SK-N-SH (cell line): Measurements from ENCODE around the gene CLIC1. TPM values are rescaled to one million over a fixed set of nuclear protein-coding genes. Genes with fewer than 3 reads are reported as not detected.

Source experiments
- CTCF ChIA-PET: fragments of 300-600, 350-600 bp; formaldehyde crosslinking; extraction: SDS; loops from one replicate; lab custom pipeline; 2021; lab: Yijun Ruan, JAX
- POLR2A ChIA-PET: fragments of 350-600 bp; sonication (Branson Sonifier 250); formaldehyde crosslinking; extraction: SDS; loops from one replicate; lab custom pipeline; 2020; ENCODE audit warnings: antibody characterized with exemption, inconsistent platforms; lab: Yijun Ruan, JAX
- DNase-seq: peaks from one replicate; pipeline ENCODE4 v3.0.0; 2012
- H2AFZ ChIP-seq: fragments of 200-600 bp; sonication (generic); 2 replicates; pipeline ENCODE4 v1.8.1; 2016; ENCODE audit warnings: antibody characterized with exemption, mild to moderate bottlenecking, low read depth
- H3F3A ChIP-seq: fragments of 200-600 bp; sonication (generic); replicated peaks from 2 replicates; pipeline ENCODE3; 2016; ENCODE audit warnings: antibody characterized with exemption, mild to moderate bottlenecking; ENCODE audit not compliant: insufficient read depth
- H3K27ac ChIP-seq, 2 experiments: fragments of 200-500 bp in 1 of 2; fragments of 200-600 bp in 1 of 2; sonication (Bioruptor generic) in 1 of 2; sonication (generic), shearing (Covaris generic) in 1 of 2; 2 replicates each; pipeline versions ENCODE4 v1.5.1 to v1.6.1; 2014 to 2016; ENCODE audit warnings: low read depth in 2 of 2, inconsistent platforms in 1 of 2, low read length in 1 of 2, mild to moderate bottlenecking in 1 of 2, mixed read lengths in 1 of 2
- H3K27me3 ChIP-seq: fragments of 200-600 bp; sonication (generic), shearing (Covaris generic); 2 replicates; pipeline ENCODE4 v1.6.1; 2016; ENCODE audit warnings: mixed run types; ENCODE audit not compliant: insufficient read depth
- H3K36me3 ChIP-seq, 2 experiments: fragments of 200-500 bp in 1 of 2; fragments of 200-600 bp in 1 of 2; sonication (Bioruptor generic) in 1 of 2; sonication (generic) in 1 of 2; replicated peaks in 1 of 2; 2 replicates each; pipeline versions ENCODE3 to v1.5.1; 2014 to 2016; ENCODE audit warnings: low read length in 1 of 2, mild to moderate bottlenecking in 1 of 2; ENCODE audit not compliant: insufficient read depth in 2 of 2, control insufficient read depth in 1 of 2
- H3K4me1 ChIP-seq, 2 experiments: fragments of 200-500 bp in 1 of 2; fragments of 200-600 bp in 1 of 2; sonication (Bioruptor generic) in 1 of 2; sonication (generic), shearing (Covaris generic) in 1 of 2; 2 replicates each; pipeline versions ENCODE4 v1.5.1 to v1.6.1; 2014 to 2016; ENCODE audit warnings: low read depth in 1 of 2, low read length in 1 of 2, mixed run types in 1 of 2; ENCODE audit not compliant: insufficient read depth in 2 of 2, control insufficient read depth in 1 of 2
- H3K4me2 ChIP-seq: fragments of 200-600 bp; sonication (generic), shearing (Covaris generic); 2 replicates; pipeline ENCODE4 v1.6.1; 2017; ENCODE audit warnings: mixed run types
- H3K4me3 ChIP-seq, 2 experiments: fragments of 200-500 bp in 1 of 2; fragments of 200-600 bp in 1 of 2; sonication (Bioruptor generic) in 1 of 2; sonication (generic), shearing (Covaris generic) in 1 of 2; 2 replicates each; pipeline versions ENCODE4 v1.5.1 to v1.8.1; 2014 to 2016; ENCODE audit warnings: low read depth in 2 of 2, inconsistent platforms in 1 of 2, low read length in 1 of 2, mild to moderate bottlenecking in 1 of 2, mixed read lengths in 1 of 2, moderate library complexity in 1 of 2
- H3K79me2 ChIP-seq: fragments of 200-600 bp; sonication (generic); 2 replicates; pipeline ENCODE4 v1.8.1; 2017; ENCODE audit warnings: mild to moderate bottlenecking; ENCODE audit not compliant: insufficient read depth
- H3K9ac ChIP-seq: fragments of 200-600 bp; sonication (generic); 2 replicates; pipeline ENCODE4 v1.6.1; 2017; ENCODE audit warnings: mixed run types
- H3K9me2 ChIP-seq: fragments of 200-600 bp; sonication (generic); 2 replicates; pipeline ENCODE4 v1.6.1; 2017; ENCODE audit warnings: mixed run types
- H3K9me3 ChIP-seq: fragments of 200-600 bp; sonication (generic); 2 replicates; pipeline ENCODE4 v1.6.1; 2017; ENCODE audit warnings: mixed run types, mild to moderate bottlenecking, moderate library complexity
- H4K20me1 ChIP-seq: fragments of 200-600 bp; sonication (generic); 2 replicates; pipeline ENCODE4 v1.6.1; 2017; ENCODE audit warnings: mild to moderate bottlenecking, mixed run types; ENCODE audit not compliant: insufficient read depth
- ELF1 ChIP-seq: IDR thresholded peaks from 2 replicates; pipeline ENCODE4 v1.4.0; 2012
- EP300 ChIP-seq, 2 experiments: IDR thresholded peaks; 2 replicates each; pipeline versions ENCODE4 v1.4.0 to v1.6.1; 2012; ENCODE audit warnings: borderline replicate concordance in 1 of 2, low read depth in 1 of 2, low read length in 1 of 2
- EZH2phosphoT487 ChIP-seq: fragments of 200-600 bp; sonication (generic); IDR thresholded peaks from 2 replicates; pipeline ENCODE4 v1.6.1; 2017; ENCODE audit warnings: low read depth, mixed run types, mild to moderate bottlenecking, antibody characterized with exemption, moderate library complexity, borderline replicate concordance
- FOXJ3 ChIP-seq: sonication (generic); formaldehyde crosslinking; IDR thresholded peaks from 2 replicates; pipeline ENCODE4 v1.5.1; 2020; ENCODE audit warnings: mild to moderate bottlenecking, missing genetic modification reagents
- FOXM1 ChIP-seq: IDR thresholded peaks from 2 replicates; pipeline ENCODE4 v1.4.0; 2012; ENCODE audit warnings: low read depth, mild to moderate bottlenecking
- GABPA ChIP-seq: IDR thresholded peaks from 2 replicates; pipeline ENCODE4 v1.4.0; 2012; ENCODE audit warnings: low read depth, mild to moderate bottlenecking
- JUND ChIP-seq: IDR thresholded peaks from 2 replicates; pipeline ENCODE4 v1.4.0; 2012
- NFIC ChIP-seq: IDR thresholded peaks from 2 replicates; pipeline ENCODE4 v1.4.0; 2012; ENCODE audit warnings: borderline replicate concordance
- NRF1 ChIP-seq: IDR thresholded peaks from 2 replicates; pipeline ENCODE4 v1.6.1; 2012; ENCODE audit warnings: low read depth, mild to moderate bottlenecking, low read length
- RAD21 ChIP-seq: IDR thresholded peaks from 2 replicates; pipeline ENCODE4 v1.6.1; 2012; ENCODE audit warnings: mild to moderate bottlenecking, low read length
- REST ChIP-seq: IDR thresholded peaks from 2 replicates; pipeline ENCODE4 v1.6.1; 2012; ENCODE audit warnings: mild to moderate bottlenecking, low read depth, low read length, moderate library complexity
- RXRA ChIP-seq: IDR thresholded peaks from 2 replicates; pipeline ENCODE4 v1.4.0; 2012; ENCODE audit warnings: low read depth, mild to moderate bottlenecking, borderline replicate concordance
- SMC3 ChIP-seq: IDR thresholded peaks from 2 replicates; pipeline ENCODE4 v1.6.1; 2012; ENCODE audit warnings: low read depth, low read length, improper control_type of control experiment
- TCF12 ChIP-seq: IDR thresholded peaks from 2 replicates; pipeline ENCODE4 v1.4.0; 2012
- WGBS: methylation state at CpG from one replicate; pipeline ENCODE4 v1.1.6; 2017; ENCODE audit warnings: low lambda C conversion rate; 5-methylcytosine and 5-hydroxymethylcytosine counted together
- polyA plus RNA-seq, 3 experiments: library from polyadenylated mRNA; depleted of rRNA; stranded (reverse); fragments of >200 nt; gene quantifications; 2 replicates each; pipeline ENCODE4 v1.2.3, GENCODE V29; 2012
- TF ChIP-seq, protein P1 (sequence below): fragments of 150-350 bp; IDR thresholded peaks from 2 replicates; pipeline ENCODE4 v1.6.1; 2016; ENCODE audit warnings: mild to moderate bottlenecking, low read depth, low read length
- TF ChIP-seq, protein P2 (sequence below): IDR thresholded peaks from 2 replicates; pipeline ENCODE4 v1.4.0; 2012; ENCODE audit warnings: low read depth
- TF ChIP-seq, protein P3 (sequence below): IDR thresholded peaks from 2 replicates; pipeline ENCODE4 v1.4.0; 2012; ENCODE audit warnings: low read depth, borderline replicate concordance

Gene CLIC1
- polyA plus RNA-seq, 1 of the 3 experiments (the other 2 are of a cell fraction): 520 TPM

GRCh38 chr6:31781244-31782125 lies 45.2 kb upstream of the CLIC1 start:
- ChIA-PET POLR2A (no interaction called here), CTCF (interaction anchor here (1.5 to 9.9 kb wide), 2 partner anchors 9 to 12 kb away, joined by 5 to 62 read pairs; no protein-coding TSS in a partner anchor)
- Histone ChIP-seq H3K36me3 (peaks cover 14 to 65% of the 10 kb centered on the region in 2 experiments), H3K4me1 (peaks cover 9 to 10% of the 10 kb centered on the region in 2 experiments; a peak in 2 of 4 replicates), H3K79me2 (no peaks in the 10 kb centered on the region), H2AFZ (no peak overlapping the region), H3K4me2 (no peak overlapping the region), H3K4me3 (no peak overlapping the region), H3K27ac (no peak overlapping the region), H3F3A (peaks cover 3% of the 10 kb centered on the region), H3K27me3 (no peaks in the 10 kb centered on the region), H3K9me2 (no peaks in the 10 kb centered on the region), H3K9ac (no peak overlapping the region), H4K20me1 (no peaks in the 10 kb centered on the region), H3K9me3 (no peaks in the 10 kb centered on the region)
- DNase-seq: no peak
- 95% methylated on average over 21 of the region's 23 CpGs for WGBS
- TF ChIP-seq RAD21: no peak
- no peak for TF ChIP-seq FOXM1
- TF ChIP-seq RXRA: no peak
- no peak for TF ChIP-seq EP300 (IDR thresholded peaks at IDR 0.05; ENCODE audit: borderline replicate concordance in 1 of 2, low read depth in 1 of 2, low read length in 1 of 2)
- TF ChIP-seq NRF1: no peak
- no peak for TF ChIP-seq ELF1
- no peak for TF ChIP-seq NFIC
- no peak for TF ChIP-seq REST
- TF ChIP-seq GABPA: no peak
- no peak for TF ChIP-seq EZH2phosphoT487
- TF ChIP-seq, protein P1, sequence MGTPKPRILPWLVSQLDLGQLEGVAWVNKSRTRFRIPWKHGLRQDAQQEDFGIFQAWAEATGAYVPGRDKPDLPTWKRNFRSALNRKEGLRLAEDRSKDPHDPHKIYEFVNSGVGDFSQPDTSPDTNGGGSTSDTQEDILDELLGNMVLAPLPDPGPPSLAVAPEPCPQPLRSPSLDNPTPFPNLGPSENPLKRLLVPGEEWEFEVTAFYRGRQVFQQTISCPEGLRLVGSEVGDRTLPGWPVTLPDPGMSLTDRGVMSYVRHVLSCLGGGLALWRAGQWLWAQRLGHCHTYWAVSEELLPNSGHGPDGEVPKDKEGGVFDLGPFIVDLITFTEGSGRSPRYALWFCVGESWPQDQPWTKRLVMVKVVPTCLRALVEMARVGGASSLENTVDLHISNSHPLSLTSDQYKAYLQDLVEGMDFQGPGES: no peak
- TF ChIP-seq FOXJ3: no peak
- no peak for TF ChIP-seq SMC3
- no peak for TF ChIP-seq JUND
- TF ChIP-seq, protein P2, sequence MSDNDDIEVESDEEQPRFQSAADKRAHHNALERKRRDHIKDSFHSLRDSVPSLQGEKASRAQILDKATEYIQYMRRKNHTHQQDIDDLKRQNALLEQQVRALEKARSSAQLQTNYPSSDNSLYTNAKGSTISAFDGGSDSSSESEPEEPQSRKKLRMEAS: no peak
- TF ChIP-seq, protein P3, sequence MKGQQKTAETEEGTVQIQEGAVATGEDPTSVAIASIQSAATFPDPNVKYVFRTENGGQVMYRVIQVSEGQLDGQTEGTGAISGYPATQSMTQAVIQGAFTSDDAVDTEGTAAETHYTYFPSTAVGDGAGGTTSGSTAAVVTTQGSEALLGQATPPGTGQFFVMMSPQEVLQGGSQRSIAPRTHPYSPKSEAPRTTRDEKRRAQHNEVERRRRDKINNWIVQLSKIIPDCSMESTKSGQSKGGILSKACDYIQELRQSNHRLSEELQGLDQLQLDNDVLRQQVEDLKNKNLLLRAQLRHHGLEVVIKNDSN: no peak
- no peak for TF ChIP-seq TCF12
